DOHH2 (cell line): ENCODE data around the gene LITAF.

Source experiments
- CTCF ChIP-seq: fragments of 200-600 bp; sonication (generic); IDR thresholded peaks from one replicate; pipeline ENCODE4 v1.5.1; 2014; ENCODE audit warnings: antibody characterized with exemption, mild to moderate bottlenecking, low read depth, low read length; ENCODE audit not compliant: poor library complexity, severe bottlenecking
- EZH2phosphoT487 ChIP-seq: fragments of 200-600 bp; sonication (generic); IDR thresholded peaks from 2 replicates; pipeline ENCODE4 v1.6.1; 2017; ENCODE audit warnings: borderline replicate concordance, mild to moderate bottlenecking, antibody characterized with exemption, low read length, moderate library complexity, mixed read lengths

- TF ChIP-seq CTCF = no peak
- no peak for TF ChIP-seq EZH2phosphoT487
Observed at GRCh38 chr16:11562411-11562810, 24.3 kb downstream of the LITAF start.
